IPS-18a (cell line): ENCODE measurements around the gene APOOL.

Experiments used
- H3K27ac ChIP-seq: one replicate; pipeline ENCODE4 v1.5.1; 2013; ENCODE audit warnings: low read length
- H3K27me3 ChIP-seq: one replicate; pipeline ENCODE4 v1.6.1; 2013; ENCODE audit warnings: mild to moderate bottlenecking, low read length; ENCODE audit not compliant: control insufficient read depth, insufficient read depth
- H3K36me3 ChIP-seq: one replicate; pipeline ENCODE4 v1.6.1; 2013; ENCODE audit warnings: low read depth, low read length; ENCODE audit not compliant: control insufficient read depth
- H3K4me1 ChIP-seq: one replicate; pipeline ENCODE4 v1.6.1; 2013; ENCODE audit warnings: low read depth, low read length; ENCODE audit not compliant: control insufficient read depth
- H3K4me3 ChIP-seq: one replicate; pipeline ENCODE4 v1.5.1; 2013; ENCODE audit warnings: low read length
- H3K9ac ChIP-seq: one replicate; pipeline ENCODE4 v1.6.1; 2013; ENCODE audit warnings: mild to moderate bottlenecking, low read length, moderate library complexity
- H3K9me3 ChIP-seq: one replicate; pipeline ENCODE4 v1.6.1; 2013; ENCODE audit warnings: low read depth, low read length; ENCODE audit not compliant: control insufficient read depth

APOOL gene

GRCh38 chrX:85084770-85085393 lies 81.2 kb downstream of the APOOL start:
- H3K36me3 ChIP-seq = no peaks in the 10 kb centered on the region
- H3K9ac ChIP-seq = no peak overlapping the region
- H3K9me3 ChIP-seq = peaks cover 17% of the 10 kb centered on the region
- no peak overlapping the region for H3K27ac ChIP-seq
- no peaks in the 10 kb centered on the region for H3K27me3 ChIP-seq
- H3K4me3 ChIP-seq = no peak overlapping the region
- H3K4me1 ChIP-seq = no peaks in the 10 kb centered on the region

- no peak overlapping the region for H3K27ac ChIP-seq
- H3K36me3 ChIP-seq = no peaks in the 10 kb centered on the region
- H3K4me3 ChIP-seq = no peak overlapping the region
- no peaks in the 10 kb centered on the region for H3K4me1 ChIP-seq
- no peak overlapping the region for H3K9ac ChIP-seq
- peaks cover 10% of the 10 kb centered on the region for H3K9me3 ChIP-seq
- no peaks in the 10 kb centered on the region for H3K27me3 ChIP-seq
Observed at GRCh38 chrX:85089321-85089840, 85.7 kb downstream of the APOOL start.

- H3K9me3 ChIP-seq = peaks cover 6% of the 10 kb centered on the region
- no peak overlapping the region for H3K9ac ChIP-seq
- no peak overlapping the region for H3K27ac ChIP-seq
- H3K4me3 ChIP-seq = no peak overlapping the region
- H3K36me3 ChIP-seq = no peaks in the 10 kb centered on the region
- H3K27me3 ChIP-seq = no peaks in the 10 kb centered on the region
- H3K4me1 ChIP-seq = no peaks in the 10 kb centered on the region
Observed at GRCh38 chrX:85107407-85107806, 103.7 kb downstream of the APOOL start.

GRCh38 chrX:85108165-85108564 lies 104.5 kb downstream of the APOOL start:
- H3K9ac ChIP-seq = no peak overlapping the region
- peaks cover 6% of the 10 kb centered on the region for H3K9me3 ChIP-seq
- H3K4me3 ChIP-seq = no peak overlapping the region
- H3K4me1 ChIP-seq = no peaks in the 10 kb centered on the region
- H3K27me3 ChIP-seq = no peaks in the 10 kb centered on the region
- no peaks in the 10 kb centered on the region for H3K36me3 ChIP-seq
- no peak overlapping the region for H3K27ac ChIP-seq

- H3K4me3 ChIP-seq = no peak overlapping the region
- H3K36me3 ChIP-seq = no peaks in the 10 kb centered on the region
- H3K9me3 ChIP-seq = peaks cover 7% of the 10 kb centered on the region
- no peak overlapping the region for H3K9ac ChIP-seq
- H3K27ac ChIP-seq = no peak overlapping the region
- H3K4me1 ChIP-seq = no peaks in the 10 kb centered on the region
- H3K27me3 ChIP-seq = no peaks in the 10 kb centered on the region
Observed at GRCh38 chrX:85109235-85109634, 105.6 kb downstream of the APOOL start.

- no peak overlapping the region for H3K9ac ChIP-seq
- H3K27ac ChIP-seq = no peak overlapping the region
- no peaks in the 10 kb centered on the region for H3K36me3 ChIP-seq
- no peaks in the 10 kb centered on the region for H3K27me3 ChIP-seq
- H3K4me1 ChIP-seq = no peaks in the 10 kb centered on the region
- peaks cover 17% of the 10 kb centered on the region for H3K9me3 ChIP-seq
- H3K4me3 ChIP-seq = no peak overlapping the region
Observed at GRCh38 chrX:85111347-85111746, 107.7 kb downstream of the APOOL start.

- no peaks in the 10 kb centered on the region for H3K27me3 ChIP-seq
- no peaks in the 10 kb centered on the region for H3K36me3 ChIP-seq
- H3K27ac ChIP-seq = no peak overlapping the region
- no peaks in the 10 kb centered on the region for H3K4me1 ChIP-seq
- H3K4me3 ChIP-seq = no peak overlapping the region
- no peak overlapping the region for H3K9ac ChIP-seq
- H3K9me3 ChIP-seq = peaks cover 17% of the 10 kb centered on the region
Observed at GRCh38 chrX:85112293-85112692, 108.6 kb downstream of the APOOL start.

- Histone ChIP-seq H3K4me1 (no peaks in the 10 kb centered on the region), H3K9me3 (peaks cover 11% of the 10 kb centered on the region), H3K4me3 (no peak overlapping the region), H3K27ac (no peak overlapping the region), H3K27me3 (no peaks in the 10 kb centered on the region), H3K9ac (no peak overlapping the region), H3K36me3 (no peaks in the 10 kb centered on the region)
Observed at GRCh38 chrX:85113746-85114145, 110.1 kb downstream of the APOOL start.

- Histone ChIP-seq H3K4me3 (no peak overlapping the region), H3K9ac (no peak overlapping the region), H3K36me3 (no peaks in the 10 kb centered on the region), H3K4me1 (no peaks in the 10 kb centered on the region), H3K9me3 (peaks cover 11% of the 10 kb centered on the region), H3K27ac (no peak overlapping the region), H3K27me3 (no peaks in the 10 kb centered on the region)
Observed at GRCh38 chrX:85114171-85114570, 110.5 kb downstream of the APOOL start.

GRCh38 chrX:85114776-85115175 lies 111.1 kb downstream of the APOOL start:
- Histone ChIP-seq H3K27me3 (no peaks in the 10 kb centered on the region), H3K27ac (no peak overlapping the region), H3K36me3 (no peaks in the 10 kb centered on the region), H3K9ac (no peak overlapping the region), H3K9me3 (peaks cover 11% of the 10 kb centered on the region), H3K4me3 (no peak overlapping the region), H3K4me1 (no peaks in the 10 kb centered on the region)

- Histone ChIP-seq H3K27me3 (no peaks in the 10 kb centered on the region), H3K36me3 (no peaks in the 10 kb centered on the region), H3K9ac (no peak overlapping the region), H3K27ac (no peak overlapping the region), H3K9me3 (peaks cover 14% of the 10 kb centered on the region), H3K4me3 (no peak overlapping the region), H3K4me1 (no peaks in the 10 kb centered on the region)
Observed at GRCh38 chrX:85115252-85115651, 111.6 kb downstream of the APOOL start.

GRCh38 chrX:85136409-85136808 lies 132.7 kb downstream of the APOOL start:
- no peak overlapping the region for H3K4me3 ChIP-seq
- no peaks in the 10 kb centered on the region for H3K4me1 ChIP-seq
- no peak overlapping the region for H3K27ac ChIP-seq
- no peak overlapping the region for H3K9ac ChIP-seq
- no peaks in the 10 kb centered on the region for H3K36me3 ChIP-seq
- peaks cover 24% of the 10 kb centered on the region for H3K9me3 ChIP-seq
- no peaks in the 10 kb centered on the region for H3K27me3 ChIP-seq
